MM.1S (cell line): ENCODE results near the gene HARS2.

Source experiments
- EZH2 ChIP-seq: fragments of 300-600 bp; sonication (generic); optimal IDR thresholded peaks from 2 replicates; pipeline ENCODE3; 2017; ENCODE audit warnings: low read depth, mild to moderate bottlenecking, antibody characterized with exemption, low read length, mixed read lengths
- TF ChIP-seq, protein P1 (sequence below): fragments of 300-600 bp; sonication (generic); IDR thresholded peaks from 2 replicates; pipeline ENCODE4 v1.5.1; 2016; ENCODE audit warnings: antibody characterized with exemption, low read length, mixed read lengths

- TF ChIP-seq EZH2: no peak
- TF ChIP-seq, protein P1, sequence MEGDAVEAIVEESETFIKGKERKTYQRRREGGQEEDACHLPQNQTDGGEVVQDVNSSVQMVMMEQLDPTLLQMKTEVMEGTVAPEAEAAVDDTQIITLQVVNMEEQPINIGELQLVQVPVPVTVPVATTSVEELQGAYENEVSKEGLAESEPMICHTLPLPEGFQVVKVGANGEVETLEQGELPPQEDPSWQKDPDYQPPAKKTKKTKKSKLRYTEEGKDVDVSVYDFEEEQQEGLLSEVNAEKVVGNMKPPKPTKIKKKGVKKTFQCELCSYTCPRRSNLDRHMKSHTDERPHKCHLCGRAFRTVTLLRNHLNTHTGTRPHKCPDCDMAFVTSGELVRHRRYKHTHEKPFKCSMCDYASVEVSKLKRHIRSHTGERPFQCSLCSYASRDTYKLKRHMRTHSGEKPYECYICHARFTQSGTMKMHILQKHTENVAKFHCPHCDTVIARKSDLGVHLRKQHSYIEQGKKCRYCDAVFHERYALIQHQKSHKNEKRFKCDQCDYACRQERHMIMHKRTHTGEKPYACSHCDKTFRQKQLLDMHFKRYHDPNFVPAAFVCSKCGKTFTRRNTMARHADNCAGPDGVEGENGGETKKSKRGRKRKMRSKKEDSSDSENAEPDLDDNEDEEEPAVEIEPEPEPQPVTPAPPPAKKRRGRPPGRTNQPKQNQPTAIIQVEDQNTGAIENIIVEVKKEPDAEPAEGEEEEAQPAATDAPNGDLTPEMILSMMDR: no peak
Observed at GRCh38 chr5:140642718-140643117, 48.5 kb upstream of the HARS2 start.
